ENCODE measurements around the gene SNX19. TPM values are rescaled to one million over a fixed set of nuclear protein-coding genes. Genes with fewer than 3 reads are reported as not detected.

Gene SNX19
- total RNA-seq, 3 donors from 2014 or later: 91.0 to 119 (median 100) TPM

DNA sequence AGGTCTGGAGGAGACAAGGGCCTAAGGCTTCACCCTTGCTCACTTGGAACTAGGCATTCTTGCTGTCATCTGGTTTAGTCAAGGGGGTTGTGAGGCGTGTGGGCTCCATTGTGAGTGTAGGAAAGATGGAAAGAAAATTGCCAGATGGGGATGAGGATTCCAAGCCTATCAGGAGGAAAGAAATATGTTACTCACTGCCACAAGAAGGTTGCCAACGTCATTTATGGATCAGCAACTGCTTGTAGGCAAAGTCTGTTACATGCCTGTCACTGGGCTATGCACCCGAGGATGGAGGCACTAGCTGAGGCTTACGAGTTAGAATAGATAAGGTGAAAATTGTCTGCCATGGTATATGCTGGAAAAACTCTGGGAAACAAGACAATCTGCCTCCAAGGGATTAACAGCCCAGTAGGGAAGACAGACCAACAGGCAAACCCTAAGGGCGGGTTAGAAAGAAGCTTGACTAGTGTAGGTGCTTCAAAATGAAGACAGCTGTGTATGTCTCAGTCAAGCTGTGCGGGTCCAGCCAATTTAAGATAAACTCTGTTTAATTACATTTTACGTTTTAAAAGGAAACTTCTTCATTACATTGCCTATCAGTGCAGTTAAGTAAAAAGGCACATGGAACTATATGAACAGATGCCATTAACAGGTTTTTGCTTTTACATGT, 47.4 kb downstream of the SNX19 start:
- intact Hi-C loops (cut with DNase I; ENCODE audit: low total_unique reads): no loop called here
- H3K4me1 ChIP-seq: no peaks in the 10 kb centered on the region
- no peak for DNase-seq (ENCODE audit: low spot score in 2 of 2)

DNA sequence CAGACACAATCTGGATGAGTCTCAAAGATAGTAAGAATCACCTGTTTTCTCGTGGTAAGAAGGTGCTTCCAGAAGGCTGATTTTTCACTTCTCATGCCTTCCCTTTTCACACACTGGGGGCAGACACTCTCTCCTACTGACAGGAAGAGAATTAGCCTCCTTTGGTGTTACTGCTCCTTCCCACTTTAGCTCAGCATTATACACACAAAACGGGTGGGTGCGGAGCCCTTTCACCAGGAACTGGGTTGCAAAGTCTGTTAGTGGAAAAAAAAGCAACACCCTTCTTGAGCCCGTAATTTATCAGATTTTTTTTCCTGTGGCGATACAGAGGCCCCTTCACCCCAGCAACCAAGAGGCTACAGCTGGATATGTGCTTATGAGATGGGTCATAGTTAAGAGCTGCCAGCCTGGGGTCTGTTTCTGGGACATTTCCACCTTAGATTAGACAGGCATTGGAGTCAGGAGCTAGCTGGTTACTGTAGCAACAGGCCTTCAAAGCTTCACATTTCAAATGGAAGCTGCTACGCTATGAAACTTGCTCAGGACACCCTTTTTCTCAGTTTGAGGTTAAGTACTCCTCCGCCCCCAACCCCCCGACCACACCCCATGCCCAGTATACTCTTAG, 48.1 kb downstream of the SNX19 start:
- TF ChIP-seq, protein P1, sequence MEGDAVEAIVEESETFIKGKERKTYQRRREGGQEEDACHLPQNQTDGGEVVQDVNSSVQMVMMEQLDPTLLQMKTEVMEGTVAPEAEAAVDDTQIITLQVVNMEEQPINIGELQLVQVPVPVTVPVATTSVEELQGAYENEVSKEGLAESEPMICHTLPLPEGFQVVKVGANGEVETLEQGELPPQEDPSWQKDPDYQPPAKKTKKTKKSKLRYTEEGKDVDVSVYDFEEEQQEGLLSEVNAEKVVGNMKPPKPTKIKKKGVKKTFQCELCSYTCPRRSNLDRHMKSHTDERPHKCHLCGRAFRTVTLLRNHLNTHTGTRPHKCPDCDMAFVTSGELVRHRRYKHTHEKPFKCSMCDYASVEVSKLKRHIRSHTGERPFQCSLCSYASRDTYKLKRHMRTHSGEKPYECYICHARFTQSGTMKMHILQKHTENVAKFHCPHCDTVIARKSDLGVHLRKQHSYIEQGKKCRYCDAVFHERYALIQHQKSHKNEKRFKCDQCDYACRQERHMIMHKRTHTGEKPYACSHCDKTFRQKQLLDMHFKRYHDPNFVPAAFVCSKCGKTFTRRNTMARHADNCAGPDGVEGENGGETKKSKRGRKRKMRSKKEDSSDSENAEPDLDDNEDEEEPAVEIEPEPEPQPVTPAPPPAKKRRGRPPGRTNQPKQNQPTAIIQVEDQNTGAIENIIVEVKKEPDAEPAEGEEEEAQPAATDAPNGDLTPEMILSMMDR (IDR thresholded peaks at IDR 0.05): no peak
- no peak for TF ChIP-seq POLR2A (IDR thresholded peaks at IDR 0.05)
- no peak for TF ChIP-seq POLR2AphosphoS5 (IDR thresholded peaks at IDR 0.05)
- H3K36me3 ChIP-seq: no peaks in the 10 kb centered on the region
- intact Hi-C loops (cut with DNase I; ENCODE audit: low total_unique reads): no loop called here

More for the DNA sequence above, 47.4 kb downstream of the SNX19 start:
- H3K27me3 ChIP-seq: no peaks in the 10 kb centered on the region
- TF ChIP-seq, protein P1 (IDR thresholded peaks at IDR 0.05): no peak
- TF ChIP-seq POLR2A (IDR thresholded peaks at IDR 0.05): no peak
- no peak for TF ChIP-seq POLR2AphosphoS5 (IDR thresholded peaks at IDR 0.05)
- no peak overlapping the region for H3K27ac ChIP-seq
- no peaks in the 10 kb centered on the region for H3K9me3 ChIP-seq
- no peak overlapping the region for H3K4me3 ChIP-seq
- no peaks in the 10 kb centered on the region for H3K36me3 ChIP-seq

DNA sequence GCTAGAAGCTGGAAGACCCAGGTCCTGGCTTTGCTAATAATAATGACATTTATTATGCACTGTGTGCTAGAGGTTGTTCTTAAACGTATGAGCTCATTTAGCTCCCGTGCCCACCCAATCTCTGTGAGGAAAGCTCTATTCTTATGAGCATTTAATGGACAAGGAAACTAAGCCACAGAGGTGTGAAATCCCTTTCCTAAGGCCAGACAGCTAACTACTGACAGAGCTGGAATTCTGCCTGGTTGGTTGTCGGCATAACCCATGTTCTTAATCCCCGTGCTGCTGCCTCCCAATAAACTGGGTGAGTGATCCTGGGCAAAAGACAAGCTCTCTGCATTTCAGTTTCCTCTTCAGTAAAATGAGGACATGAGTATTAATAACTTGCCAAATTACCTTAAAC, 49.4 kb downstream of the SNX19 start:
- intact Hi-C loops (cut with DNase I; ENCODE audit: low total_unique reads): no loop called here
- TF ChIP-seq POLR2AphosphoS5 (IDR thresholded peaks at IDR 0.05): no peak
- TF ChIP-seq, protein P1 (IDR thresholded peaks at IDR 0.05): no peak
- no peak for TF ChIP-seq POLR2A (IDR thresholded peaks at IDR 0.05)
- no peak for DNase-seq (ENCODE audit: low spot score in 2 of 2)
- Histone ChIP-seq H3K9me3 (no peaks in the 10 kb centered on the region), H3K36me3 (no peaks in the 10 kb centered on the region), H3K27me3 (no peaks in the 10 kb centered on the region), H3K4me1 (no peaks in the 10 kb centered on the region), H3K27ac (no peak overlapping the region), H3K4me3 (no peak overlapping the region)

More for the DNA sequence above, 48.1 kb downstream of the SNX19 start:
- H3K9me3 ChIP-seq: no peaks in the 10 kb centered on the region
- H3K27me3 ChIP-seq: no peaks in the 10 kb centered on the region
- H3K4me3 ChIP-seq: no peak overlapping the region
- no peaks in the 10 kb centered on the region for H3K4me1 ChIP-seq
- H3K27ac ChIP-seq: no peak overlapping the region
- DNase-seq (ENCODE audit: low spot score in 2 of 2): no peak

DNA sequence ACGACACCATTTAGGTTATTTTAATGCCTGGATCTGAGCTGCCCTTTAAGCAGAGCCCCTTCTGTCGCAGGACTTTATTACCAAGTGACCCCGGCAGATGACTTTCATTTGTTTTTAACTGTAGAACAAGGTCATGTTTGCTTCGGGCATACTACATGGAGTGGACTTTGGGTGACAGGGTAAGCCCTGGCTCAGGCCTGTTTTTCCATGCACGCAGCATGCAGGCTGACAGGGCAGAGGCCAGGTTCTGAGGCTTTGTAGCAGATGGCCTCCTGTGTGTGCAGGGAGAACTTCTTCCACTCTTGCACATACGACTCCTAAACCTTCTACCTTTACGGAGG, 50.5 kb downstream of the SNX19 start:
- Histone ChIP-seq H3K27ac (no peak overlapping the region), H3K4me1 (no peaks in the 10 kb centered on the region)
- intact Hi-C loops (cut with DNase I; ENCODE audit: low total_unique reads): loop anchor here (2.0 kb wide), 1 partner anchor 431 kb away; no protein-coding TSS in a partner anchor

More for the DNA sequence above, 50.5 kb downstream of the SNX19 start:
- H3K36me3 ChIP-seq: no peaks in the 10 kb centered on the region
- H3K9me3 ChIP-seq: no peaks in the 10 kb centered on the region
- no peak for TF ChIP-seq POLR2A (IDR thresholded peaks at IDR 0.05)
- TF ChIP-seq, protein P1 (IDR thresholded peaks at IDR 0.05): no peak
- no peak for DNase-seq (ENCODE audit: low spot score in 2 of 2)
- no peak overlapping the region for H3K4me3 ChIP-seq
- no peaks in the 10 kb centered on the region for H3K27me3 ChIP-seq
